Neural crest cell (in vitro differentiated cells): ENCODE data around the gene CEP128. TPM values are rescaled to one million over a fixed set of nuclear protein-coding genes. Genes with fewer than 3 reads are reported as not detected.
"Not testable (repeated sequence)": the region's sequence is repeated elsewhere in the genome, so short reads cannot be mapped to it uniquely, and the experiment has no call there.

Experiments used
- DNase-seq: peaks from one replicate; pipeline ENCODE4 v3.0.0; 2021; ENCODE audit warnings: low read depth, mixed read lengths, low spot score
- H3K27ac Mint-ChIP-seq: one replicate; pipeline ENCODE4 v1.8.0; 2021; ENCODE audit warnings: mild to moderate bottlenecking, mixed read lengths; ENCODE audit not compliant: unreplicated experiment
- H3K27me3 Mint-ChIP-seq: 2 replicates; pipeline ENCODE4 v1.8.0; 2021; ENCODE audit warnings: low read depth, mild to moderate bottlenecking, mixed read lengths
- H3K36me3 Mint-ChIP-seq: 2 replicates; pipeline ENCODE4 v1.8.0; 2021; ENCODE audit warnings: low read depth, mild to moderate bottlenecking, mixed read lengths
- H3K4me1 Mint-ChIP-seq: 2 replicates; pipeline ENCODE4 v1.8.0; 2021; ENCODE audit warnings: mixed read lengths
- H3K4me3 Mint-ChIP-seq: one replicate; pipeline ENCODE4 v1.8.0; 2021; ENCODE audit warnings: mild to moderate bottlenecking, mixed read lengths
- H3K9me3 Mint-ChIP-seq: 2 replicates; pipeline ENCODE4 v1.8.0; 2021; ENCODE audit warnings: mixed read lengths
- total RNA-seq: library from RNA; stranded (reverse); gene quantifications from 2 replicates; pipeline ENCODE4 v1.2.1, GENCODE V29; 2021
- TF ChIP-seq, protein P1 (sequence below): fragments of 200-600 bp; sonication (generic); conservative IDR thresholded peaks from 2 replicates; pipeline ENCODE4 v1.5.0; 2021; ENCODE audit warnings: antibody characterized with exemption, mild to moderate bottlenecking

CEP128 gene
- total RNA-seq, 1 donor from 2014 or later: 25.8 TPM

DNA sequence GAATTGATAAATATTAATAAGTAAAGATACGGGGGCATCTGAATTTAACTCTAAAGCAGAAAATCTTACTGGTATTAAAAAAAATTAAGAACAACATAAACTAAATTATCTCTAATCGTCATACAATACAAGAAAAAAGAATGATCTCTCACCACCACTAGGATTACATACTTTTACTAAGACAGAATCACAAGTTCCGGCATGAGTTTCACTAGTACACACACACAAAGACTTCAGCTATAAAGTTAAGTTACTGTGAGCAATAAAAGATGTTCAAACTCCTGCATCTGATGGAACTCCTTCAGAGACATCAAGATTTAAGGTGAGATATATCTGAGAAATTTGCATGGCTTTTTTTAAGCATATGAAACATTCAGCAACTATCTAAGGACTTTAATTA lies 21.9 kb downstream of the CEP128 start:
- no peaks in the 10 kb centered on the region for H3K27me3 Mint-ChIP-seq
- peaks cover 8% of the 10 kb centered on the region for H3K4me1 Mint-ChIP-seq
- H3K27ac Mint-ChIP-seq: no peak overlapping the region
- H3K4me3 Mint-ChIP-seq: no peak overlapping the region
- no peak for DNase-seq
- TF ChIP-seq, protein P1, sequence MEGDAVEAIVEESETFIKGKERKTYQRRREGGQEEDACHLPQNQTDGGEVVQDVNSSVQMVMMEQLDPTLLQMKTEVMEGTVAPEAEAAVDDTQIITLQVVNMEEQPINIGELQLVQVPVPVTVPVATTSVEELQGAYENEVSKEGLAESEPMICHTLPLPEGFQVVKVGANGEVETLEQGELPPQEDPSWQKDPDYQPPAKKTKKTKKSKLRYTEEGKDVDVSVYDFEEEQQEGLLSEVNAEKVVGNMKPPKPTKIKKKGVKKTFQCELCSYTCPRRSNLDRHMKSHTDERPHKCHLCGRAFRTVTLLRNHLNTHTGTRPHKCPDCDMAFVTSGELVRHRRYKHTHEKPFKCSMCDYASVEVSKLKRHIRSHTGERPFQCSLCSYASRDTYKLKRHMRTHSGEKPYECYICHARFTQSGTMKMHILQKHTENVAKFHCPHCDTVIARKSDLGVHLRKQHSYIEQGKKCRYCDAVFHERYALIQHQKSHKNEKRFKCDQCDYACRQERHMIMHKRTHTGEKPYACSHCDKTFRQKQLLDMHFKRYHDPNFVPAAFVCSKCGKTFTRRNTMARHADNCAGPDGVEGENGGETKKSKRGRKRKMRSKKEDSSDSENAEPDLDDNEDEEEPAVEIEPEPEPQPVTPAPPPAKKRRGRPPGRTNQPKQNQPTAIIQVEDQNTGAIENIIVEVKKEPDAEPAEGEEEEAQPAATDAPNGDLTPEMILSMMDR: no peak
- H3K9me3 Mint-ChIP-seq: peaks cover 2% of the 10 kb centered on the region
- peaks cover 9% of the 10 kb centered on the region for H3K36me3 Mint-ChIP-seq

DNA sequence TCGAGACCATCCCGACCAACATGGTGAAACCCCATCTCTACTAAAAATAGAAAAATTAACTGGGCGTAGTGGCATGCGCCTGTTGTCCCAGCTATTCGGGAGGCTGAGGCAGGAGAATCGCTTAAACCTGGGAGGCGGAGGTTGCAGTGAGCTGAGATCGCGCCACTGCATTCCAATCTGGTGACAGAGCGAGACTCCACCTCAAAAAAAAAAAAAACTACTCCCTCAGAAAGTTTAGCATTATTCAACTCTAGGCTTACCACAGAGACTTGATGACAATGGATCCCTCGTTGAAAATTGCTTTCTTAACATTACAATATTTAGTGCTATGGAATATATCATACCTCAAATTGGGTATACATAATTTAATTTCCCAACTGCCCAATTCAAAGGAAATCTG lies 29.5 kb downstream of the CEP128 start:
- not testable (repeated sequence) for H3K27ac Mint-ChIP-seq, DNase-seq, H3K4me3 Mint-ChIP-seq, H3K9me3 Mint-ChIP-seq, H3K4me1 Mint-ChIP-seq, H3K27me3 Mint-ChIP-seq
- H3K36me3 Mint-ChIP-seq: peaks cover 14% of the 10 kb centered on the region

DNA sequence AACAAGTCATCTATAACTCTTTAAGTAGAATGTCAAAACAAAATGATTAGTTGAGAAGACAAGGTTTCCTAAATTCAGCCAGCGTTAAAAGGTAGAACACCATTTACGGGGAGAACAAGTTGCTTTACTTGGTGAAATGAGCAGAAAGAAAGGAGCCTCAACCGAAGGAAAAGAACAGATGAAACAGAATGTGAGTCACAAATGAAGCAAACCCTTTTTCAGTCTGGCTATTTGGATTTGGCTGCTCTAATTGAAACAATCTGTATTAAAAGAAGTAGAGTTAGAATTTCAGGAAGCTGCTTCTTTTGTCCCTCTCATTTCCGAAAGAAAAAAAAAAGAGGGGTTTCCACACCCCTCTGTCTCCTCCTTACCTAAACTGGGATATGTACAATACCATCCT lies 34.6 kb downstream of the CEP128 start:
- Mint-ChIP-seq H3K36me3 (peaks cover 17% of the 10 kb centered on the region), H3K4me3 (no peak overlapping the region), H3K27me3 (no peaks in the 10 kb centered on the region), H3K9me3 (peaks cover 5% of the 10 kb centered on the region), H3K27ac (no peak overlapping the region), H3K4me1 (no peaks in the 10 kb centered on the region)
- no peak for DNase-seq
- TF ChIP-seq, protein P1: no peak

DNA sequence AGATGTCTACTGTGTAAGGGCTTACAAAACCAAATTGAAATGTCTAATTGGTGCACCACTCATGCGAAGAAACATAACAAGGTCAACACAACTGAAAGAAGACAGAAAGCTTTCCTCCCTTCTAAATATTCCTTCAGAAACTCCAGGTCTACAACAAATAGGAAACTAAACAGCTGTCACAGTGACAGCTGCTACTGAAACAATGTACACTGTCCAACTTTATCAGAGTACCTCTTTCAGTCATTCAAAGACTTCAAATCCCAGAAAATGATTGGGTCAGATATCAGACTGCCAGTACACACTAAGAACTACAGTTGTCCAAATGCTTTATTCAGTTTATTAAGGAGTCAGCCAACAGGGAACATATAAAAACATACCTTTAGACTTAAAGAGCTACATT lies 35.2 kb downstream of the CEP128 start:
- Mint-ChIP-seq H3K27me3 (no peaks in the 10 kb centered on the region), H3K27ac (no peak overlapping the region), H3K4me3 (no peak overlapping the region), H3K9me3 (peaks cover 5% of the 10 kb centered on the region), H3K36me3 (peaks cover 22% of the 10 kb centered on the region), H3K4me1 (no peaks in the 10 kb centered on the region)
- no peak for DNase-seq
- TF ChIP-seq, protein P1: no peak

DNA sequence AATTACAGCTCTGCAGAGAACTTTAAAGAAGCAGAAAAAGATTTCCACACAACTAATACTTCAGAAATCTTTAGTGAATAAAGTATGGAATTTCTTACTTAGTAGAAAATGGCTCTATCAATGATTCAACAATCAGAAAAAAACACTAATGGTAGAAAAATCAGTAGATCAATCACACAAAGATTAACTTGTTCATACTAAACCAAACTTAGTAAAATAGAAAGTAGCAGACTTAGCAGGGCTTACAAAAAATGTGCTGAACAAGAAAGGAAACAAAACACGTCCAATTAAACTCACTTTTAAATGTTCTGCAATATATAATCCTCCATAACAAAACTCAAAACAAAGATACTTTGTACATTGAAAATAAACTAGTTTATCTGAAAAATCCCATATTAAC lies 38.9 kb downstream of the CEP128 start:
- TF ChIP-seq, protein P1: no peak
- H3K9me3 Mint-ChIP-seq: peaks cover 5% of the 10 kb centered on the region
- H3K4me1 Mint-ChIP-seq: no peaks in the 10 kb centered on the region
- H3K4me3 Mint-ChIP-seq: no peak overlapping the region
- DNase-seq: no peak
- peaks cover 25% of the 10 kb centered on the region for H3K36me3 Mint-ChIP-seq
- H3K27ac Mint-ChIP-seq: no peak overlapping the region
- H3K27me3 Mint-ChIP-seq: no peaks in the 10 kb centered on the region

DNA sequence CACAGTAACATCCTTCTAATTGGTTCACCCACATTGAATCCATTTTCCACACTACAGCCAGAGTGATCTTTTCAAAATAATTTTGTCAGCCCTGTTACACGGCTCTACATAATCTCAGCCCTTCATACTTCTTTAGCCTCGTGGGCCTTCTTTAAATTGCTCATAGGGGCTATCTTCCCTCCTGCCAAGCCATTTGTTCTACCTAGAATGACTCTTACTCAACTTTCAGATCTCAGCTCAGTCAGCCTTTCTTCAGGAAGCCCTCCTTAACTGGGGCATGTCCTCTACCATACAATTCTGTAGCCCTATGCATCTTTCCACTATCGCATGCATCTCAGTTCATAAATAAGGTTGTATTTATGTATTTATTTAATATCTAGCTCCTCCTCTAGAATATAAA lies 39.7 kb downstream of the CEP128 start:
- DNase-seq: no peak
- Mint-ChIP-seq H3K27ac (no peak overlapping the region), H3K36me3 (peaks cover 29% of the 10 kb centered on the region), H3K27me3 (no peaks in the 10 kb centered on the region), H3K4me1 (no peaks in the 10 kb centered on the region), H3K4me3 (no peak overlapping the region), H3K9me3 (peaks cover 5% of the 10 kb centered on the region)
- TF ChIP-seq, protein P1: no peak
